Suprapubic skin (tissue), 4 donors: ENCODE data around the gene GATA6. TPM values are rescaled to one million over a fixed set of nuclear protein-coding genes. Genes with fewer than 3 reads are reported as not detected.

Source experiments
- DNase-seq, 2 donors: peaks; one replicate each; pipeline ENCODE4 v3.0.0-alpha.2; 2019; ENCODE audit warnings: low spot score in 2 of 2
- H3K27ac ChIP-seq: fragments of 200-600 bp; sonication (generic); one replicate; pipeline ENCODE4 v1.5.1; 2019
- H3K27me3 ChIP-seq: fragments of 200-600 bp; sonication (generic); one replicate; pipeline ENCODE4 v1.5.1; 2019
- H3K36me3 ChIP-seq: fragments of 200-600 bp; sonication (generic); one replicate; pipeline ENCODE4 v1.5.1; 2019
- H3K4me1 ChIP-seq: fragments of 200-600 bp; sonication (generic); one replicate; pipeline ENCODE4 v1.5.1; 2019
- H3K4me3 ChIP-seq: fragments of 200-600 bp; sonication (generic); one replicate; pipeline ENCODE4 v1.5.1; 2019; ENCODE audit warnings: mild to moderate bottlenecking
- H3K9me3 ChIP-seq: fragments of 200-600 bp; sonication (generic); one replicate; pipeline ENCODE4 v1.5.1; 2019
- CTCF ChIP-seq, 2 donors: fragments of 200-600 bp in 1 of 2; fragments of 450-650 bp in 1 of 2; sonication (generic) in 1 of 2; IDR thresholded peaks; one replicate each; pipeline ENCODE4 v1.5.1; 2016 to 2019; ENCODE audit warnings: antibody characterized with exemption in 2 of 2, mild to moderate bottlenecking in 1 of 2, moderate library complexity in 1 of 2
- EP300 ChIP-seq: sonication (generic); formaldehyde crosslinking; IDR thresholded peaks from one replicate; pipeline ENCODE4 v1.6.1; 2017; ENCODE audit warnings: antibody characterized with exemption
- POLR2A ChIP-seq, 2 donors: fragments of 450-650 bp; IDR thresholded peaks; one replicate each; pipeline ENCODE4 v1.6.1; 2017; ENCODE audit warnings: antibody characterized with exemption in 2 of 2, mild to moderate bottlenecking in 2 of 2, moderate library complexity in 2 of 2
- POLR2AphosphoS5 ChIP-seq, 3 donors: sonication (generic); formaldehyde crosslinking; IDR thresholded peaks; one replicate each; pipeline ENCODE4 v1.6.1; 2017; ENCODE audit warnings: antibody characterized with exemption in 3 of 3
- WGBS: methylation state at CpG from one replicate; pipeline ENCODE4 v1.1.5; 2018; 5-methylcytosine and 5-hydroxymethylcytosine counted together
- total RNA-seq, 4 donors: library from RNA; depleted of rRNA; stranded (reverse); fragments of >200 nt; gene quantifications; one replicate each; pipeline ENCODE4 v1.1.0, GENCODE V29; 2016

GATA6 gene
- total RNA-seq, 4 donors from 2014 or later: 2.1 to 3.4 (median 2.6) TPM

GRCh38 chr18:22223965-22224322, 54.6 kb downstream of the GATA6 start:
- no peaks in the 10 kb centered on the region for H3K36me3 ChIP-seq
- peaks cover 6% of the 10 kb centered on the region for H3K27me3 ChIP-seq
- no peak for TF ChIP-seq EP300
- no peaks in the 10 kb centered on the region for H3K9me3 ChIP-seq
- H3K4me1 ChIP-seq: peaks cover 16% of the 10 kb centered on the region
- DNase-seq: no peak
- no peak overlapping the region for H3K27ac ChIP-seq
- 18% methylated on average over 1 of the region's 1 CpG for WGBS
- no peak overlapping the region for H3K4me3 ChIP-seq

GRCh38 chr18:22224339-22224738, 55.0 kb downstream of the GATA6 start:
- Histone ChIP-seq H3K27ac (no peak overlapping the region), H3K4me3 (no peak overlapping the region), H3K9me3 (no peaks in the 10 kb centered on the region), H3K27me3 (peaks cover 8% of the 10 kb centered on the region), H3K36me3 (no peaks in the 10 kb centered on the region), H3K4me1 (peaks cover 16% of the 10 kb centered on the region)
- TF ChIP-seq CTCF (IDR thresholded peaks at IDR 0.05): no peak
- no peak for TF ChIP-seq POLR2A (IDR thresholded peaks at IDR 0.05)
- TF ChIP-seq POLR2AphosphoS5 (IDR thresholded peaks at IDR 0.05): no peak
- 89% methylated on average over 1 of the region's 1 CpG for WGBS
- no peak for DNase-seq

GRCh38 chr18:22226801-22227200, 57.4 kb downstream of the GATA6 start:
- H3K27ac ChIP-seq: no peak overlapping the region
- H3K4me3 ChIP-seq: no peak overlapping the region
- H3K27me3 ChIP-seq: peaks cover 12% of the 10 kb centered on the region
- 59% methylated on average over 4 of the region's 4 CpGs for WGBS
- H3K9me3 ChIP-seq: no peaks in the 10 kb centered on the region
- DNase-seq: no peak
- H3K4me1 ChIP-seq: peaks cover 16% of the 10 kb centered on the region
- TF ChIP-seq POLR2AphosphoS5 (IDR thresholded peaks at IDR 0.05) (no peak), POLR2A (IDR thresholded peaks at IDR 0.05) (no peak), CTCF (IDR thresholded peaks at IDR 0.05) (no peak), EP300 (no peak)
- H3K36me3 ChIP-seq: no peaks in the 10 kb centered on the region

GRCh38 chr18:22228976-22229375, 59.6 kb downstream of the GATA6 start:
- no peaks in the 10 kb centered on the region for H3K9me3 ChIP-seq
- no peak for DNase-seq
- H3K27me3 ChIP-seq: peaks cover 12% of the 10 kb centered on the region
- H3K27ac ChIP-seq: no peak overlapping the region
- peaks cover 8% of the 10 kb centered on the region for H3K4me1 ChIP-seq
- no peaks in the 10 kb centered on the region for H3K36me3 ChIP-seq
- 74% methylated on average over 2 of the region's 2 CpGs for WGBS
- no peak overlapping the region for H3K4me3 ChIP-seq
- TF ChIP-seq CTCF (IDR thresholded peaks at IDR 0.05) (no peak), EP300 (no peak), POLR2AphosphoS5 (IDR thresholded peaks at IDR 0.05) (no peak), POLR2A (IDR thresholded peaks at IDR 0.05) (no peak)

- 90% methylated on average over 7 of the region's 7 CpGs for WGBS
- no peak for TF ChIP-seq POLR2AphosphoS5 (IDR thresholded peaks at IDR 0.05)
- DNase-seq: no peak
- Histone ChIP-seq H3K27me3 (peaks cover 12% of the 10 kb centered on the region), H3K27ac (no peak overlapping the region), H3K36me3 (no peaks in the 10 kb centered on the region), H3K9me3 (no peaks in the 10 kb centered on the region), H3K4me1 (peaks cover 5% of the 10 kb centered on the region), H3K4me3 (no peak overlapping the region)
These were observed 60.2 kb downstream of the GATA6 start for GRCh38 chr18:22229456-22230124.

GRCh38 chr18:22230471-22230945, 61.1 kb downstream of the GATA6 start:
- Histone ChIP-seq H3K27me3 (peaks cover 12% of the 10 kb centered on the region), H3K27ac (no peak overlapping the region), H3K36me3 (no peaks in the 10 kb centered on the region), H3K4me1 (peaks cover 5% of the 10 kb centered on the region), H3K9me3 (no peaks in the 10 kb centered on the region), H3K4me3 (no peak overlapping the region)
- 87% methylated on average over 12 of the region's 12 CpGs for WGBS
- DNase-seq: no peak
- TF ChIP-seq CTCF (IDR thresholded peaks at IDR 0.05): no peak
- TF ChIP-seq EP300: no peak
- TF ChIP-seq POLR2A (IDR thresholded peaks at IDR 0.05): no peak
- TF ChIP-seq POLR2AphosphoS5 (IDR thresholded peaks at IDR 0.05): no peak
